K562 (cell line): ENCODE measurements around the gene COQ8B. TPM values are rescaled to one million over a fixed set of nuclear protein-coding genes. Genes with fewer than 3 reads are reported as not detected.

ENCODE experiments used
- ATAC-seq: fragments of 200-7000 bp; cut with Tn5 transposase; 3 replicates; pipeline ENCODE4 v1.9.1; 2020; ENCODE audit warnings: moderate library complexity
- BruUV-seq: library from RNA; stranded (reverse); fragments of 400-500 nt; replicated peaks from 2 replicates; lab custom pipeline; 2021; lab: Mats Ljungman, UMichigan
- CTCF ChIA-PET: fragments of 300-600 bp; formaldehyde crosslinking; extraction: SDS; loops from one replicate; lab custom pipeline; 2021; ENCODE audit warnings: low intra/inter-chr PET ratio; lab: Yijun Ruan, JAX
- POLR2A ChIA-PET: fragments of 300-600, 350-650 bp; sonication (Branson Sonifier 250); formaldehyde crosslinking; extraction: SDS; loops from one replicate; lab custom pipeline; 2021; ENCODE audit warnings: antibody characterized with exemption, inconsistent platforms; lab: Yijun Ruan, JAX
- DNase-seq, 4 experiments: peaks; one replicate each; pipeline versions ENCODE4 v3.0.0 to v3.0.0-alpha.2; 2011 to 2018; ENCODE audit warnings: low spot score in 3 of 4, mixed read lengths in 3 of 4; ENCODE audit errors: extremely low read depth in 1 of 4
- FAIRE-seq: peaks from 2 replicates; lab custom pipeline; 2011; peaks lifted over from hg19 to GRCh38; lab: Jason Lieb, UNC
- H2AFZ ChIP-seq: 2 replicates; pipeline ENCODE4 v1.6.0; 2011; ENCODE audit warnings: low read depth, low read length, control low read depth, inconsistent platforms
- H3K27ac ChIP-seq: fragments of 200-600 bp; 3 replicates; pipeline ENCODE4 v1.8.0; 2011; ENCODE audit warnings: low read depth, mild to moderate bottlenecking, control low read depth, inconsistent platforms, low read length, moderate library complexity, mixed read lengths; ENCODE audit errors: extremely low read depth
- H3K27me3 ChIP-seq, 2 experiments: fragments of 300-600 bp in 1 of 2; 2 replicates in 1 of 2; 3 replicates in 1 of 2; pipeline versions ENCODE4 v1.6.0 to v1.8.0; 2011; ENCODE audit warnings: inconsistent platforms in 2 of 2, low read length in 2 of 2, mild to moderate bottlenecking in 1 of 2, mixed read lengths in 1 of 2, moderate library complexity in 1 of 2; ENCODE audit not compliant: control insufficient read depth in 2 of 2, insufficient read depth in 2 of 2
- H3K36me3 ChIP-seq: fragments of 300-600 bp; 3 replicates; pipeline ENCODE4 v1.8.0; 2011; ENCODE audit warnings: mild to moderate bottlenecking, low read length, inconsistent platforms; ENCODE audit not compliant: control insufficient read depth, insufficient read depth
- H3K4me1 ChIP-seq, 2 experiments: fragments of 200-600 bp in 1 of 2; replicated peaks in 1 of 2; 2 replicates in 1 of 2; 3 replicates in 1 of 2; pipeline versions ENCODE4 v1.5.1 to v1.8.0; 2011; ENCODE audit warnings: inconsistent platforms in 2 of 2, low read length in 2 of 2, mild to moderate bottlenecking in 1 of 2, mixed read lengths in 1 of 2, moderate library complexity in 1 of 2; ENCODE audit not compliant: control insufficient read depth in 2 of 2, insufficient read depth in 2 of 2
- H3K4me2 ChIP-seq: 2 replicates; pipeline ENCODE4 v1.6.1; 2011; ENCODE audit warnings: low read length, control low read depth, inconsistent platforms, mixed read lengths; ENCODE audit not compliant: insufficient read depth
- H3K4me3 ChIP-seq: fragments of 200-600 bp; sonication (generic), shearing (Covaris generic); 2 replicates; pipeline ENCODE4 v1.5.1; 2016; ENCODE audit warnings: control low read depth, inconsistent platforms
- H3K79me2 ChIP-seq: fragments of 200-600 bp; 3 replicates; pipeline ENCODE4 v1.8.0; 2011; ENCODE audit warnings: low read length, inconsistent platforms; ENCODE audit not compliant: control insufficient read depth, insufficient read depth
- H3K9ac ChIP-seq, 2 experiments: 2 replicates each; pipeline versions ENCODE4 v1.6.0 to v1.6.1; 2011; ENCODE audit warnings: low read depth in 2 of 2, low read length in 2 of 2, control low read depth in 1 of 2, inconsistent platforms in 1 of 2, mild to moderate bottlenecking in 1 of 2, mixed read lengths in 1 of 2; ENCODE audit not compliant: insufficient read depth in 1 of 2
- H3K9me1 ChIP-seq: one replicate; pipeline ENCODE4 v1.6.0; 2011; ENCODE audit warnings: inconsistent platforms, mild to moderate bottlenecking, low read length, moderate library complexity; ENCODE audit not compliant: control insufficient read depth, insufficient read depth
- H3K9me3 ChIP-seq: replicated peaks from 2 replicates; pipeline ENCODE4 v1.5.1; 2011; ENCODE audit warnings: low read depth, low read length, inconsistent platforms; ENCODE audit not compliant: control insufficient read depth, insufficient read depth
- H4K20me1 ChIP-seq: replicated peaks from 2 replicates; pipeline ENCODE4 v1.6.1; 2011; ENCODE audit warnings: low read length, inconsistent platforms, mixed read lengths; ENCODE audit not compliant: control insufficient read depth, insufficient read depth
- BHLHE40 ChIP-seq: IDR thresholded peaks from 2 replicates; pipeline ENCODE4 v1.6.1; 2011; ENCODE audit warnings: low read length, improper control_type of control experiment
- CBX8 ChIP-seq: fragments of 200-600 bp; sonication (generic); IDR thresholded peaks from 2 replicates; pipeline ENCODE4 v1.6.1; 2012; ENCODE audit warnings: borderline replicate concordance, mixed run types, low read depth, mild to moderate bottlenecking, moderate library complexity, mixed read lengths, low read length, control low read depth, inconsistent platforms; ENCODE audit not compliant: poor library complexity, severe bottlenecking; ENCODE audit errors: extremely low read depth
- CCAR2 ChIP-seq: fragments of 200-400 bp; formaldehyde crosslinking; IDR thresholded peaks from 2 replicates; pipeline ENCODE4 v1.6.1; 2017; ENCODE audit warnings: mild to moderate bottlenecking, low read depth, low read length
- EWSR1 ChIP-seq: fragments of 450-650 bp; IDR thresholded peaks from 2 replicates; pipeline ENCODE4 v1.6.1; 2018; ENCODE audit warnings: borderline replicate concordance, mild to moderate bottlenecking, low read depth, moderate library complexity; ENCODE audit not compliant: partially characterized antibody
- HDAC6 ChIP-seq: IDR thresholded peaks from 2 replicates; pipeline ENCODE4 v1.6.1; 2012; ENCODE audit warnings: low read depth, mild to moderate bottlenecking, control low read depth, inconsistent platforms, low read length, moderate library complexity
- LARP7 ChIP-seq: fragments of 450-650 bp; IDR thresholded peaks from 2 replicates; pipeline ENCODE4 v1.6.1; 2016
- RFX7 ChIP-seq: fragments of 250-450 bp; sonication (Bioruptor Pico); IDR thresholded peaks from 2 replicates; pipeline ENCODE4 v1.5.1; 2021; ENCODE audit warnings: mild to moderate bottlenecking
- ZNF263 ChIP-seq: sonication (generic); formaldehyde crosslinking; IDR thresholded peaks from 2 replicates; pipeline ENCODE4 v1.8.0; 2022; ENCODE audit warnings: mild to moderate bottlenecking, missing genetic modification reagents, borderline replicate concordance
- ZNF668 ChIP-seq: fragments of 250-450 bp; sonication (Bioruptor Pico); IDR thresholded peaks from 2 replicates; pipeline ENCODE4 v1.8.0; 2022; ENCODE audit warnings: mild to moderate bottlenecking, inconsistent platforms
- WGBS: fragments of 100-300 bp; shearing (Covaris generic); methylation state at CpG from one replicate; pipeline ENCODE4 v1.1.6; 2016; ENCODE audit warnings: low coverage, mixed read lengths; ENCODE audit not compliant: insufficient coverage; ENCODE audit errors: missing lambda C conversion rate; 5-methylcytosine and 5-hydroxymethylcytosine counted together
- in situ Hi-C: fragments of 300-500 bp; cut with MboI; formaldehyde crosslinking; loops from 4 replicates; pipeline ENCODE4 v1.15.0; 2018; ENCODE audit warnings: inconsistent platforms, mixed read lengths
- intact Hi-C: fragments of 100-400 bp; cut with micrococcal nuclease; formaldehyde crosslinking; loops from 2 replicates; pipeline ENCODE4 v1.14.2; 2022
- polyA plus RNA-seq, 8 experiments: library from polyadenylated mRNA; depleted of rRNA in 4 of 8; stranded (reverse) in 5 of 8; unstranded in 3 of 8; fragments of >200 nt; fragmentation: Nextera tagmentation in 2 of 8; fragmentation: Illumina TruSeq in 1 of 8; extraction: Ambion mirVana in 2 of 8; extraction: Trizol in 1 of 8; gene quantifications; 2 replicates each; pipeline versions ENCODE4 v1.2.1 to v1.2.3, GENCODE V29; 2011 to 2014; ENCODE audit warnings: inconsistent platforms in 1 of 8, missing spikeins in 1 of 8
- total RNA-seq, 7 experiments: library from RNA; depleted of rRNA in 6 of 7; stranded (reverse); fragments of >200 nt in 6 of 7; fragmentation: Illumina TruSeq in 2 of 7; extraction: Trizol in 2 of 7; gene quantifications; 2 replicates each; pipeline versions ENCODE4 v1.2.1 to v1.2.3, GENCODE V29; 2011 to 2021; ENCODE audit warnings: low replicate concordance in 1 of 7
- TF ChIP-seq, protein P1 (sequence below): sonication (generic); formaldehyde crosslinking; IDR thresholded peaks from 2 replicates; pipeline ENCODE4 v1.8.0; 2023; ENCODE audit warnings: mild to moderate bottlenecking, missing genetic modification reagents
- TF ChIP-seq, protein P2 (sequence below): fragments of 450-650 bp; formaldehyde crosslinking; IDR thresholded peaks from 2 replicates; pipeline ENCODE4 v1.4.0; 2020; ENCODE audit warnings: mild to moderate bottlenecking, moderate library complexity
- TF ChIP-seq, protein P3 (sequence below): fragments of 250-450 bp; sonication (Bioruptor Pico); IDR thresholded peaks from 2 replicates; pipeline ENCODE4 v1.8.0; 2021; ENCODE audit warnings: mild to moderate bottlenecking, moderate library complexity

Gene COQ8B
- total and polyA plus RNA-seq, 9 of the 15 experiments (the other 6 are each of a cell fraction or from before 2014, with no cell fraction given), result 0.41 to 32.3 (median 12.9) TPM

DNA sequence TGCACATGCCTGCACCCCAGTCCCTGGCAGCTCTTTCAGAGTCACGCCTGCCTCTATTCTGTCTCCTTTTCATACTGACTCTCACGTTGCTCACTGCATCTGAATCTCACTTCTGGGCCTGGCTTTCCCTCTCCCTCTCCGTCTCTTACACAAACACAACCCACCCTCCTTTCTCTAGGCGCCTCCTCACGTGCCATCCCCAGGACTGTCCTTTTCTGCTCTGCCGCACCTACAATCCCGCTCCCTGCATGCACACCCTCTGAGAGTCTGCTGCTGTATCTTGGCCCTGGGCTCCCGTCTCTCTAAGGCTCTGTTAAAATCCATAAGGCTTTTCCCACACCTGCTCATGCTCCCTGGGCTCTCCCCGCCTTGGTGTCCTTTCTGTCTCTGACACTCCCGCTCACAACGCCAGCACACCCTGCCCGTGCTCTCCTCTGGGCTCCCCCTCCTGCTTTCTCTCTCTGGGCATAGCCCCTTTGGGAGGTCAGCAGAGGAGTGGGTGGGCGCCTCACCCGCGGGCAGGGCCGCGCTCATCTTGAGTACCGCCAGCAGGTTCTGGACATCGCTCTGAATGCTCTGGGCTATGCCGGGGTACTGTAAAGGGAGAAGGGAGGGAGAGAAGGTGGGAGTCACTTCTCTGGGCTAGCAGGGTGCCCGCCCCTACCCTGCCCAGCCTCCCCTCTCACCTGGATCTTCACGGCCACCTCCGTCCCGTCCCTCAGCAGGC lies 13.5 kb downstream of the COQ8B start:
- in situ Hi-C loops (no loop called here), intact Hi-C loops (no loop called here)
- TF ChIP-seq, protein P1, sequence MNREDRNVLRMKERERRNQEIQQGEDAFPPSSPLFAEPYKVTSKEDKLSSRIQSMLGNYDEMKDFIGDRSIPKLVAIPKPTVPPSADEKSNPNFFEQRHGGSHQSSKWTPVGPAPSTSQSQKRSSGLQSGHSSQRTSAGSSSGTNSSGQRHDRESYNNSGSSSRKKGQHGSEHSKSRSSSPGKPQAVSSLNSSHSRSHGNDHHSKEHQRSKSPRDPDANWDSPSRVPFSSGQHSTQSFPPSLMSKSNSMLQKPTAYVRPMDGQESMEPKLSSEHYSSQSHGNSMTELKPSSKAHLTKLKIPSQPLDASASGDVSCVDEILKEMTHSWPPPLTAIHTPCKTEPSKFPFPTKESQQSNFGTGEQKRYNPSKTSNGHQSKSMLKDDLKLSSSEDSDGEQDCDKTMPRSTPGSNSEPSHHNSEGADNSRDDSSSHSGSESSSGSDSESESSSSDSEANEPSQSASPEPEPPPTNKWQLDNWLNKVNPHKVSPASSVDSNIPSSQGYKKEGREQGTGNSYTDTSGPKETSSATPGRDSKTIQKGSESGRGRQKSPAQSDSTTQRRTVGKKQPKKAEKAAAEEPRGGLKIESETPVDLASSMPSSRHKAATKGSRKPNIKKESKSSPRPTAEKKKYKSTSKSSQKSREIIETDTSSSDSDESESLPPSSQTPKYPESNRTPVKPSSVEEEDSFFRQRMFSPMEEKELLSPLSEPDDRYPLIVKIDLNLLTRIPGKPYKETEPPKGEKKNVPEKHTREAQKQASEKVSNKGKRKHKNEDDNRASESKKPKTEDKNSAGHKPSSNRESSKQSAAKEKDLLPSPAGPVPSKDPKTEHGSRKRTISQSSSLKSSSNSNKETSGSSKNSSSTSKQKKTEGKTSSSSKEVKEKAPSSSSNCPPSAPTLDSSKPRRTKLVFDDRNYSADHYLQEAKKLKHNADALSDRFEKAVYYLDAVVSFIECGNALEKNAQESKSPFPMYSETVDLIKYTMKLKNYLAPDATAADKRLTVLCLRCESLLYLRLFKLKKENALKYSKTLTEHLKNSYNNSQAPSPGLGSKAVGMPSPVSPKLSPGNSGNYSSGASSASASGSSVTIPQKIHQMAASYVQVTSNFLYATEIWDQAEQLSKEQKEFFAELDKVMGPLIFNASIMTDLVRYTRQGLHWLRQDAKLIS (CRISPR knock-in tag), result no peak
- no peak for TF ChIP-seq RFX7
- TF ChIP-seq, protein P2, sequence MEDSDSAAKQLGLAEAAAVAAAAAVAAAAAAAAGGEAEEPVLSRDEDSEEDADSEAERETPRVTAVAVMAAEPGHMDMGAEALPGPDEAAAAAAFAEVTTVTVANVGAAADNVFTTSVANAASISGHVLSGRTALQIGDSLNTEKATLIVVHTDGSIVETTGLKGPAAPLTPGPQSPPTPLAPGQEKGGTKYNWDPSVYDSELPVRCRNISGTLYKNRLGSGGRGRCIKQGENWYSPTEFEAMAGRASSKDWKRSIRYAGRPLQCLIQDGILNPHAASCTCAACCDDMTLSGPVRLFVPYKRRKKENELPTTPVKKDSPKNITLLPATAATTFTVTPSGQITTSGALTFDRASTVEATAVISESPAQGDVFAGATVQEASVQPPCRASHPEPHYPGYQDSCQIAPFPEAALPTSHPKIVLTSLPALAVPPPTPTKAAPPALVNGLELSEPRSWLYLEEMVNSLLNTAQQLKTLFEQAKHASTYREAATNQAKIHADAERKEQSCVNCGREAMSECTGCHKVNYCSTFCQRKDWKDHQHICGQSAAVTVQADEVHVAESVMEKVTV (CRISPR knock-in tag), result no peak
- TF ChIP-seq CBX8, result no peak
- TF ChIP-seq HDAC6, result no peak
- TF ChIP-seq, protein P3, sequence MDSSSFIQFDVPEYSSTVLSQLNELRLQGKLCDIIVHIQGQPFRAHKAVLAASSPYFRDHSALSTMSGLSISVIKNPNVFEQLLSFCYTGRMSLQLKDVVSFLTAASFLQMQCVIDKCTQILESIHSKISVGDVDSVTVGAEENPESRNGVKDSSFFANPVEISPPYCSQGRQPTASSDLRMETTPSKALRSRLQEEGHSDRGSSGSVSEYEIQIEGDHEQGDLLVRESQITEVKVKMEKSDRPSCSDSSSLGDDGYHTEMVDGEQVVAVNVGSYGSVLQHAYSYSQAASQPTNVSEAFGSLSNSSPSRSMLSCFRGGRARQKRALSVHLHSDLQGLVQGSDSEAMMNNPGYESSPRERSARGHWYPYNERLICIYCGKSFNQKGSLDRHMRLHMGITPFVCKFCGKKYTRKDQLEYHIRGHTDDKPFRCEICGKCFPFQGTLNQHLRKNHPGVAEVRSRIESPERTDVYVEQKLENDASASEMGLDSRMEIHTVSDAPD (CRISPR knock-in tag), result no peak
- TF ChIP-seq ZNF668 (CRISPR knock-in tag), result no peak
- TF ChIP-seq CCAR2, result no peak
- TF ChIP-seq ZNF263 (CRISPR knock-in tag), result no peak
- no peak for TF ChIP-seq EWSR1
- TF ChIP-seq LARP7, result 0 out of 2 replicates have a peak, but pooled peaks have one; percentile 0
- TF ChIP-seq BHLHE40, result peak; percentile 27; the same call in 1 of the 2 replicates
- FAIRE-seq (no peak), ATAC-seq (no peak; the same call in 2 of the 3 replicates), DNase-seq (no peak)
- H3K4me3 ChIP-seq, result no peak overlapping the region
- 76% methylated on average over 21 of the region's 24 CpGs for WGBS
- no TSS peak for BruUV-seq
- H3K79me2 ChIP-seq, result no peaks in the 10 kb centered on the region
- no peaks in the 10 kb centered on the region for H3K9me3 ChIP-seq
- H4K20me1 ChIP-seq, result no peaks in the 10 kb centered on the region
- POLR2A ChIA-PET, result interaction anchor here (0.6 to 1.7 kb wide), 7 partner anchors 11 to 1151 kb away, joined by 3 to 6 read pairs (median 5); partner anchors contain the start of genes COQ8B and ITPKC
- H3K9me1 ChIP-seq, result no peaks in the 10 kb centered on the region
- H3K4me2 ChIP-seq, result peak overlapping the region; percentile 33; the same call in 1 of the 2 replicates
- peaks cover 12 to 27% of the 10 kb centered on the region in 2 experiments; a peak in 4 of 5 replicates for H3K4me1 ChIP-seq
- CTCF ChIA-PET, result interaction anchor here (0.5 to 2.3 kb wide), 3 partner anchors 40 to 247 kb away, joined by 3 to 21 read pairs (median 3); no protein-coding TSS in a partner anchor
- H2AFZ ChIP-seq, result peak overlapping the region; percentile 80
- H3K27me3 ChIP-seq, result no peaks in the 10 kb centered on the region
- H3K36me3 ChIP-seq, result peaks cover 37% of the 10 kb centered on the region
- H3K9ac ChIP-seq, result peak overlapping the region; percentile 25 to 91; a peak in 3 of 4 replicates
- H3K27ac ChIP-seq, result peak overlapping the region; percentile 27; the same call in 1 of the 3 replicates
